Activated CD8-positive, alpha-beta memory T cell treated with anti-CD3 and anti-CD28 coated beads for 48 hours (primary cell): Measurements from ENCODE around the gene CHM.
"Not testable (repeated sequence)": the region's sequence is repeated elsewhere in the genome, so short reads cannot be mapped to it uniquely, and the experiment has no call there.

ENCODE experiments used
- DNase-seq, 3 experiments: peaks; one replicate each; pipeline ENCODE4 v3.0.0-alpha.2; 2020; ENCODE audit warnings: low read depth in 2 of 3, low spot score in 2 of 3

The CHM gene

GRCh38 chrX:85996555-85996954 is 50.8 kb downstream of the CHM start:
- no peak for DNase-seq

GRCh38 chrX:85995641-85996040 is 51.7 kb downstream of the CHM start:
- no peak for DNase-seq

- no peak for DNase-seq
Observed at GRCh38 chrX:85994797-85995196, 52.6 kb downstream of the CHM start.

GRCh38 chrX:85994228-85994627 is 53.1 kb downstream of the CHM start:
- DNase-seq = no peak

GRCh38 chrX:85993539-85994197 is 53.7 kb downstream of the CHM start:
- no peak for DNase-seq

- DNase-seq = no peak
Observed at GRCh38 chrX:85992811-85993229, 54.5 kb downstream of the CHM start.

- no peak for DNase-seq
Observed at GRCh38 chrX:85988353-85988752, 59.0 kb downstream of the CHM start.

GRCh38 chrX:85980286-85980685 is 67.1 kb downstream of the CHM start:
- DNase-seq = no peak

- DNase-seq = no peak
Observed at GRCh38 chrX:85977218-85977617, 70.1 kb downstream of the CHM start.

- DNase-seq = not testable (repeated sequence)
Observed at GRCh38 chrX:85972351-85972750, 75.0 kb downstream of the CHM start.

GRCh38 chrX:85964744-85965143 is 82.6 kb downstream of the CHM start:
- DNase-seq = no peak

GRCh38 chrX:85963736-85964135 is 83.6 kb downstream of the CHM start:
- DNase-seq = no peak

GRCh38 chrX:85955510-85955909 is 91.8 kb downstream of the CHM start:
- DNase-seq = no peak

- not testable (repeated sequence) for DNase-seq
Observed at GRCh38 chrX:85944751-85945150, 102.6 kb downstream of the CHM start.

- DNase-seq = no peak
Observed at GRCh38 chrX:85941275-85941674, 106.1 kb downstream of the CHM start.

GRCh38 chrX:85939942-85940341 is 107.4 kb downstream of the CHM start:
- not testable (repeated sequence) for DNase-seq

- not testable (repeated sequence) for DNase-seq
Observed at GRCh38 chrX:85934399-85934798, 113.0 kb downstream of the CHM start.

GRCh38 chrX:85930099-85930498 is 117.3 kb downstream of the CHM start:
- no peak for DNase-seq

- DNase-seq = no peak
Observed at GRCh38 chrX:85928606-85929005, 118.8 kb downstream of the CHM start.

GRCh38 chrX:85927740-85928139 is 119.6 kb downstream of the CHM start:
- no peak for DNase-seq

- DNase-seq = no peak
Observed at GRCh38 chrX:85922821-85923220, 124.5 kb downstream of the CHM start.

- not testable (repeated sequence) for DNase-seq
Observed at GRCh38 chrX:85916656-85917280, 130.6 kb downstream of the CHM start.

GRCh38 chrX:85914431-85914830 is 132.9 kb downstream of the CHM start:
- DNase-seq = no peak
